GM19193 (cell line): ENCODE measurements around the gene TLX1.

Experiments
- POLR2A ChIP-seq: IDR thresholded peaks from 4 replicates; pipeline ENCODE4 v1.6.1; 2011; ENCODE audit not compliant: insufficient read depth, insufficient read length; ENCODE audit errors: extremely low read depth

The TLX1 gene

DNA sequence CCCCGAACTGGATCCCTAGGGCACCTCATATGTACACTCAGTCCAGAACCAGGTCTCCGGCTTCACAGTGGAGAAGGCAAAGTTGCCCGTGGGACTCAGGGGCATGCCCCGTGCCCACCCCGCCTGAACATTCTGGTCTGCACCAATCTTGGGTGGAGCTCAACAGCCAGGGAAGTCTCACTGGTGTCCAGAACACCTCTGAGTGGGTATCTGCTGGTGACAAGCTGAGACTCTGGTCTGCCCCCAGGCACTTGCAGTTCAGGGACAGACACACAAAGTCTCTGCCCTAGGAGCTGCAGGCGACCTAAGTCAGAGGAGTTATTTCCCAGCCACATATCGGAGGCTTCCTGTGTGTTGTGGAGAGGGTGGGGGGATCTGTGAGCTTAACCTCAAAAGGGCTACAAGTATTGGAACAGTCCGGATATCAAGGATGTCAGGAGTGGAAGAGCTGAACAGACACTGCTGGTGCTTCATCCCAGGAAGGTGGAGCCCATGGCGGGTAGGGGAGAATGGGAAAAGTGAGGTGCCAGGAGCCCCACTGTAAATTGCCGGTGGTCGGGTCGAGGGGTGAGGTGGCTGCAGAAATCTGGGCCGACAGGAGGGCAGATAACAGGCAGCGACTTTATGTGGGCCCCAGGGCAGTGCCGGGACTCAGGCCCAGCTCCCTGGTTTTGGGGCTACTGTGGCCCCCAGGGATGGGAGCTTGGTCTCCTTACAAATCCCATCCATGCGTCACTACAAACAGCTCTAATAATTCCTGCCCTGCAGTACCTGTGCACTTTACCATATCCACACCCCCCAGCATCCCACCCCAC is 8.6 kb upstream of the TLX1 start:
- no peak for TF ChIP-seq POLR2A

GRCh38 chr10:101123085-101123814 is 7.8 kb upstream of the TLX1 start:
- no peak for TF ChIP-seq POLR2A

DNA sequence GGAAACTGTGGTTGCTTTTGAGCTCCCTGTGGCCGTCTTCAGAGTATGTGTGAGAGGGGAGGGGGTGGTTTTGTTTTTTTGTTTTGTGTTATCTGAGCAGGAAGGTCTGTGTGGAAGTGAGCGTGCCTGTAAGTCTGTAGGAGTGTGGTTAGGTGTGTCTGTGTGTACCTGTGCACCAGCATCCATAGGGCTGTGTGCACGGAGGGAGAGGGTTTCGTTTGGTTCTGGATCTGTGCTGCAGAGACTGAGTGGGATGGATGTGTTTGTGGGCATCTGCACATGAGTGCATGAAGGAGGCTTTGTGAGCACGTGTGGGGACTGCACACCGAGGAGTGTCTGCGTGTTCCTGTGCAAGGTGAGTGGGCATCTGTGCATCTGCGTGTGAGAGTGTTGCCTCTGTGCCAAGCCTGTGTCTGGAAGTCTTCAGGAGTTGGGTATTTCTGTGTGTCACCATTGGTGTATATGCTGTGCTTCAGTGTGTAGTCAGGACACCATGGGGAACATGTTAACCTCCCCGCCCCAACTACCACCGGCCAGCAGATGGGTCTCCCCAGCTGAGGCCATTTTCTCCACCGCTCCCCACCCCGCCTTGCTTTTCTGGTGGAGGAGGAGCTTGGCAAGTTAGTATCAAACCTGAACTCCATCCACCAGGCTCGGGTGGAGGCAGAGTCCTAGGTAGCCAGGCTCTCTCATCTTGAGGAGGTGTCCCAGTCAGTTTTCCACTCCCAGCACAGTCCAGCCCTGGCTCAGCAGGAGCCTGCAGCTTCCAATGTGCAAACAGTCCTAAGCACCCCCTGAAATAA is 7.1 kb upstream of the TLX1 start:
- no peak for TF ChIP-seq POLR2A

DNA sequence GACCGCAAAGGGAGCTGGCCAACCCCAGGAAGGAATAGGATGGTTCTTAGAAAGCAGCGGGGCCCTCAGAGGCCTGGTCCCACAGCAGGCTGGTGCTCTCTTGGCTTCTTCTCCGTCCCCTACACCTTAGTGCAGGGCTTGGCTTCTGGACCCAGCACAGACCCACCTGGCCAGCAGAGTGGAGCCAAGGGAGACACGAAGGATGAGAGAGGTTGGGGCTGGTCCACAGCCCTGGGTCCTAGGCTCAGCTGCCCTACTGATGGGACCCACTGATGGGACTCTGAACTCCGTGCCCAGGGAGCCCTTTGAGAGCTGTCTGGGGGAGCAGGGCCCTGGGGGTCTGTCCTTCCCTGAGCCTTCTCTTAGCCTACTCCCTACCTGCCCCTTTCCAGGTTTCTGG is 6.2 kb upstream of the TLX1 start:
- no peak for TF ChIP-seq POLR2A

GRCh38 chr10:101126684-101127628 is 4.1 kb upstream of the TLX1 start:
- no peak for TF ChIP-seq POLR2A

- no peak for TF ChIP-seq POLR2A
Measured at GRCh38 chr10:101130141-101130540, 959 bp upstream of the TLX1 start.

DNA sequence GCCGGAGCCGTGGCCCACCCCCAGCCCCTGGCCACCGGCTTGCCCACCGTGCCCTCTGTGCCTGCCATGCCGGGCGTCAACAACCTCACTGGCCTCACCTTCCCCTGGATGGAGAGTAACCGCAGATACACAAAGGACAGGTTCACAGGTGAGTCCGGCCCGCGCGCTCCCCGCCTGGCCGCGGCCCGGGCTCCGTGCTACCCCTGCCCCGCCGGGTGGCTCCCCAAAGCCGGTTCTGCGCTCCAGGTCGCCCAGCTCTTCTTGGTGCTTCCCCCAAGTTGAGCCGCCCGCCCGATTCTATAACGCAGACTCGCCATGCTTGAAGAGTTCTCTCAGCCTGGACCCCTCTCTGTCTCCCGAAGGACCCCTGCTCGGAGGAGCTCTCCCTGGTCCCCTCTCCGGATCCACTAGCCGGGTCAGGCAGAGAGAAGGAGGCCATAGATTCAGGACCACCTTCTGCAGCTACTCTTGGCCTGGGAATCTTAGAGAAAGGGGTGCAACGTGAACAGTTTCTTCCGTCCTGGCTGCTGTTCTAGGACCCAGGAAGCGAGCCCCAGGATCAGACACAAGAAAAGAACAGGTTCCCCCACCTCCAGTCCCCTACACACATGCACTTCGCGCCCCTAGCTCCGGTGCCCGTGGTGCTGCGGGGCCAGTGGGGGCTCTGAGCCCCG is 999 bp downstream of the TLX1 start:
- no peak for TF ChIP-seq POLR2A

DNA sequence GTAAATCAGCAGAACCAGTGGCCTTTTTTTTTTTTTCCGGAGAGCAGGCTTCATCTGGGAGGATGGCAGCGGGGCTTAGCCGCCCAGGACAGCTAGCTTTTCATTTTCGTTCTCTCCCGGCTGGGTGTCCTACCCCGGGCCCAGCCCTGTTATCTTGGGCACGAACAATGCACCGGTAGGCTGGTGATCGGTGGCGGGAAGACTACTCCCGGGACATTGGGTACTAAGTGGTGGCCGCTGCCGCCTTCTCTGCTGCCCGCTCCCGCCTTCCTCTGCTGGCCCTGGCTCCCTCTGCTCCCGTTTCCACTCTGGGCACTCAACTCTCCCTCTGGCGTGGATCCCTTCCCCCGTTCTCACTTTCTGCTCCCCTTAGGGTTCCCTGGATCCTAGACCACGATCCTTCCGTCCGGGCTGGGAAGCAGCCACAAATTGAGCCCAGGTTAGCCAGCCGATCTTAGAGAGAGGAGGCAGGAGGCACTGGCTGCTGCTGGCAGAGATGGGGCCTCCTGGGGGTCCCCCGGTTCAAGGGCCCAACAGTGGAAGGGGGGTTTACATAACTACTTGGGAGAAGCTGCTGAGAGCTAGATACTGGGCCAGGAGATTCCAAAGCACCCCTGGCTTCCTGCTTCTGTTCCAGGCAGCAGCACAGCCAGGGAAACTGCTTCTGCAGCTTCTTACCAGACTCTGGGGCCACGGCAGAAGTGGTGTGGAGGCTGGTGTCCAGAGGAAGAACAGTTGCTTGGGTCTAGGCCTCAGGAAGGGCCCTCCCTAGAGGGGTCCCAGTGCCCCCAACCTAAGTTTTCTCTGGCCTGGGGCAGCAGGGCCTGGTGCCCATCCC is 1.8 kb downstream of the TLX1 start:
- no peak for TF ChIP-seq POLR2A

DNA sequence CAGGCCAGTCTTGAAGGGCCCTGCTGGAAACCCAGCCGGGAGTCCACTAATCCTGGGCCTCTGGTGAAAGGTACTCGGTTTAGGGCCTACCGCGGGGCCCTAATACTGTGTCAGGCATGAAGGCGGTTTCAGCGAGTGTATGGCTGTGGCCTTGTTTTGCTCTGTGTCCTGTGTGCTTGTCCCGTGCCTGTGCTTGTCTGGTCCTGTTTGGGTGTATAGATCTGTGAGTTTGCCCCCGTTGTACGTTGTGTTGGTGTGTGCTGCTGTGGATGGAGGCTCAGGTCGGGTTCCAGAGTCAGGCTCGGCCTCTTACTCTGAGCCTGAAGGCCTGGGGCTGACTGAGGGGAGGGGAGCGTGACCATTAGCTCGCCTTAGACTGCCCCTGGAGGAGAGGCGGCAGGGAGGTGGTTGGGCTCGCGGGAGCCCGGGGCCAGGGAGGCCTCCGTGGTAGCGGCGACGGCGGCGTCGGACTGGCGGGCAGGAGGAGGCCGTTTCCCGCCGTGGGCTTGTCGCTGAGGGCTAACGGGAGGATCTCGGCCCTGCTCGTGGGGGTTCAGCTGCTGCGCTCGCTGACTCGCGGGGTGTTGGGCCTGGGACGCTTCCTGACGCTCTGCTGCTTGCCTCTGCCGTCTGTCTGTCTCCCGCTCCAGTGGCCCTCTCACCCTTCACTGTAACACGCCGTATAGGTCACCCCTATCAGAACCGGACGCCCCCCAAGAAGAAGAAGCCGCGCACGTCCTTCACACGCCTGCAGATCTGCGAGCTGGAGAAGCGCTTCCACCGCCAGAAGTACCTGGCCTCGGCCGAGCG is 2.6 kb downstream of the TLX1 start:
- TF ChIP-seq POLR2A: no peak

DNA sequence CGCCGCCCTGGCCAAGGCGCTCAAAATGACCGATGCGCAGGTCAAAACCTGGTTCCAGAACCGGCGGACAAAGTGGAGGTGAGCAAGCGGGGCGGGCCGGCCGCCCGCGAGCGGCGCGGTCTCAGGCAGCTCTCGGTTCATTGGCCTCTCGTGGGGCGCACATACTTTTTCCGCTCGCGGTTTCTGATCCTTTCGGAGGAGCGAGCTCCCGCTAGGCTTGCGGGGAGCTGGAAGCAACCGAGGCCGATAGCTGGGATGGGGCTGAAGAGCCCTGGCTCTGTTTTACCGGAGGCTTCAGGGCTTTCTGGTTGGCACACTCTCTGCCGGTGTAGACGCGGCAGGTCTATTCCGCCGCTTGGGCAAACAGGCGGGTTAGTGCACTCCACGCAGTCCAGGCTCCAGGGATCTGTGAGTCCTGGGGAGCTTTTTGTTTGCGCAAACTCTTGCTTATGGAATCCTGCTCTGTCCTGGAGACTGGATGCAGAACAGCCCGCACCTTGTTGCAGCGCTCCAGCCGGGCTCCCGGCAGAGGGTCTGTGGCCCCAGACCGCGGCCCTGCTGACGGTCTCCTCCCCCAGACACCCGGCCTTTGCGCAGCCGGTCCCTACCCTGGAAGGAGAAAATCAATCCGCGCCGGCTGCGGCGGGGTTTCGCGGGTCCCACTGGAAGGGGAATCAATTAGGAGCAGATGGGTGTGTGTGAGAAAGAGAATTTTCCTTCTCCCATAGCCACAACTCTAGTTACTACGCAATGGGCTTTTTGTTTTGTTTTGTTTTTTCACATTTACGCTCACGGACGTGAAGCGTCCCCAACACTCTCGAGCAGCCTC is 3.4 kb downstream of the TLX1 start:
- no peak for TF ChIP-seq POLR2A
